Lung microvascular endothelial cell (primary cell): ENCODE measurements around the gene BORCS6. TPM values are rescaled to one million over a fixed set of nuclear protein-coding genes. Genes with fewer than 3 reads are reported as not detected.
"Not testable (repeated sequence)": the region's sequence is repeated elsewhere in the genome, so short reads cannot be mapped to it uniquely, and the experiment has no call there.

Source experiments
- DNase-seq, 2 donors: peaks; one replicate each; pipeline versions ENCODE4 v3.0.0 to v3.0.0-alpha.2; 2010; ENCODE audit warnings: low read depth in 2 of 2
- total RNA-seq: library from RNA; depleted of rRNA; stranded (reverse); fragments of >200 nt; gene quantifications from 2 replicates; pipeline ENCODE4 v1.2.1, GENCODE V29; 2014

Gene BORCS6
- total RNA-seq, 1 donor from 2014 or later: 8.9 TPM

- DNase-seq: no peak
Observed at GRCh38 chr17:8175795-8176196, 14.2 kb downstream of the BORCS6 start.

DNA sequence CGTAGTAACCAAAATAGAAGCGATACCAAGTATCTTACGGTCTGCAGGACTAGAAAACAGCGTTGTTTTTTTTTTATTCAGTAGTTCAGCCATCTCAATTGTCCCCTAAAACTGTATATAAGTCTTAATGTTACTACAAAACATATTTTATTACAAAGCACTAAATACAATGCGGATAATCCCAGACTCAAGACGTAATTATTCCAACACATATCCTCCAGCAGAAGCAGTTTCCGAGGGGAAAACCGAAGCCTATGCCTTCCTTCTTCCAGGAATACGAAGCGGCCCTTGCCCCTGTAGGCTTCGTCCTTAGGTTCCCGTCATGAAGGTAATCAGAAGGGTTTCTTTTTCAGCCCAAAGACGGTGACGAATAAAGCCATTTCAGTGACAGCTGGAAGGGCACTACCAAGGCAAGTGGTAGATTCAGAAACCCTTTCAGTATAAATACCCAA is 16.1 kb downstream of the BORCS6 start:
- DNase-seq: no peak

- peak; percentile 94 to 97 for DNase-seq
Observed at GRCh38 chr17:8173056-8173870, 16.7 kb downstream of the BORCS6 start.

- DNase-seq: not testable (repeated sequence)
Observed at GRCh38 chr17:8170186-8170585, 19.8 kb downstream of the BORCS6 start.

GRCh38 chr17:8167526-8167925 is 22.5 kb downstream of the BORCS6 start:
- DNase-seq: no peak

GRCh38 chr17:8166731-8167130 is 23.2 kb downstream of the BORCS6 start:
- no peak for DNase-seq

- DNase-seq: no peak
Observed at GRCh38 chr17:8164815-8165131, 25.2 kb downstream of the BORCS6 start.

DNA sequence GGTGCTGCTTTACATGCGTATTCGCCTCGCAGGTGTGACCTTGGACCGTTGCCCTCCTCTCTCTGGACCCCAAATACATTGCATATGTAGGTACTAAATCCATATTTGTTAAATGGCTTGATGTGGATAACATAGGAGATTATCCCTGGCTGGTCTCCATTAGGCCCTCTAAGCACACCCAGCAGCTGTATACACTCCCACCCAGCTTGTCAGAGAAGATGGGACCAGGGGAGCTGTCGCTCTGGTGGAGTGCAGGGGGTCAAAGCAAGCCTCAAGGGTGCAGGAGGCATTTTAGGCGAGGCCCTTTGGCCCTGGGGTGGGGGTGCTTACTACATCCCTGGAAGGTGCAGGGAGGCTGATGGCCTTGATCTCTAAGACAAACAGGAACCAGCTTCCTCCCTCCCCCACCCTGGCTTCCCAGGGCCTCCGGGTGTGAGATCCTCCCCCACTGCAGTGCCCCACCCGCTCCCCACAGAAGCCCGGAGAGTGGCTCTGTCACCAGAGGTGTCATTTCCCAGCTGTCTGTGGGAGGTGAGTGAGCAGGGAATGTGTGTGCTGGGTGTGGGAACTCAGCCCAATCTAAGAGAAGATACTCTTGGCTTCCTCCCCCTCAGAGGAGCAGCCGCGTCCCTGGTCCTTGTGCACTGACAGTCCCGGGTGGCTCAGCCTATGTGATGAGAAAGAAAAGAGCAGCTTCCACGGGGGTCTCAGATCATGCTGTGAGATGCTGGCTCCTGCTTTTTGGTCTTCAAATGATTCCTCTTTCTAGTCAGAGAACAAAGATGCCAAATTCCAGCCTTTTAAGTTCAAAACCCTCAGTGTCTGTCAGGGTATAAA is 25.8 kb downstream of the BORCS6 start:
- DNase-seq: no peak

- no peak for DNase-seq
Observed at GRCh38 chr17:8162997-8163977, 26.7 kb downstream of the BORCS6 start.

DNA sequence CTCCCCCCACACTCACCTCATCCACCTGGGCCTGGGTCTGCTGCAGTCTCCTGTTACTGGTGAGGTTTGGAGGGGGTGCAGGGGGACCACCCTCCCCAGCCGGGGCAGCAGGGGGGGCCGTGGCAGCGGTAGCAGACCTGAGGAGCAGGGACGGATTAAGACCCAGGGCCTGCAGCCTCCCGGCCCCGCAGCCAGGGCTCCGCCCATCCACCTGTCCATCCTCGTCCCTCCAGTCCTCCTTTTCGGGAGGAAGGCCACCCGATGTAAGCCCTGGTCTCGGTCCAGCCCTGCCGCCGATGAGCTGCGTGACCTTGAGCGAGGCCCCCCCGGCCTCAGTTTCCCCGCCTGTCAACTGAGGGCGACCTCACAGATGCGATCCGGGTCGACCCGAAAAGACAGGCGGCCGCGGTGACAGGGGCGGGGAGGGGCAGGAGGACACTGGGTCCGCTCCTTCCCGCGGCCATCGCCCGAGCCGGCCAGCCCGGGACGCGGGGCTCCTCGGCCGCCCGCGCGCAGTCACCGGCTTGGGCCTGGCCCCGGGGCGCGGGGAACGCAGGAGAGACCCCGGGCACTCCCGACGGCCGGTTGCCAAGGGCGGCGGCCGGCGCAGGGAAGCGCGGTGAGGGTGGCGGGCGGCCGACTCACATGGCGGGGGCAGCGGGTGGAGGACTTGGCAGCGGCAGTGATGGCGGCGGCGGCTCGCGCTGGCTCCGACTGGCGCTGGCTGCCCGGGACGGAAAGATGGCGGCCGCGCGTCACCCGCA is 27.6 kb downstream of the BORCS6 start, which contains the start of gene VAMP2:
Gene VAMP2, minus strand, starts transcription at position 716 of the 764 bp plus-strand sequence. Its CDS starts 69 bp downstream, at position 647.
- peak; percentile 72 to 82 for DNase-seq

DNA sequence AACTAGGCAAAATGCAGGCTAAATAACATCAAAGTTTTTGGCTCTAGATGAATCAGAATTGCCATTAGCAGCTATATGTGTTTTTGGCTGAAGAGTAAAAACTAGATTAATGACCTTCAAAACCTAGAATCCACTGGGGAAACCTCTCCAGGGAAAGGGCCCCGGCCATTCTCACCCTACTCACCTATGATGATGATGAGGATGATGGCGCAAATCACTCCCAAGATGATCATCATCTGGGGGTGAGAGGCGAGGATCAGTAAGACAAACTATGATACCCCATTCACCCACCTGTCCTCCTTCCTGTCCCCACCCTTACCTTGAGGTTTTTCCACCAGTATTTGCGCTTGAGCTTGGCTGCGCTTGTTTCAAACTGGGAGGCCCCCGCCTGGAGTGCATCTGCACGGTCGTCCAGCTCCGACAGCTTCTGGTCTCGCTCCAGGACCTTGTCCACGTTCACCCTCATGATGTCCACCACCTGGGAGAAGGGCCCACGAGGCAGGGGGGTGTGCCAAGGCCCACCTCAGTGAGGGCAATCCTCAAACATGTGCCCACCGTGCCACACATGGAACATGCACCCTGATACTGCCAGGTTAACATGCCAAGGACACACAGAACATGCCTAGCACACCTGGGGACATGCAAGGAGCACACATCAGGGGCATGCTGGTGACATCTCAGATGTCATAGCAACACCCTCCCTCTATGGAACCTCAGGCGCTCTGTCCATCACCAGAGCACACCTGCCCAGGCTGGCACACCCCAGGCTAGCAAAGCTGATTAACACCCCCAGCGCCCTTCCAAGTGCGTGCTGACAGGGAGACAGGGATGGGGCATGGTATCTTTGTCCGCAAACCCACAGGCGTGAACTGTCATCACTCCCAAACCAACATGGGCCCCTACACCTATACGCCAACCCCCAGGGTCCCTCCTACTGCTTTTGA is 28.4 kb downstream of the BORCS6 start:
- DNase-seq: no peak

- no peak for DNase-seq
Observed at GRCh38 chr17:8160741-8161221, 29.2 kb downstream of the BORCS6 start.

GRCh38 chr17:8160224-8160577 is 29.8 kb downstream of the BORCS6 start:
- no peak for DNase-seq

GRCh38 chr17:8159459-8160223 is 30.3 kb downstream of the BORCS6 start:
- DNase-seq: no peak

- DNase-seq: no peak
Observed at GRCh38 chr17:8159032-8159400, 31.0 kb downstream of the BORCS6 start.

- DNase-seq: peak; percentile 91 to 92
Observed at GRCh38 chr17:8158267-8159031, 31.5 kb downstream of the BORCS6 start.

DNA sequence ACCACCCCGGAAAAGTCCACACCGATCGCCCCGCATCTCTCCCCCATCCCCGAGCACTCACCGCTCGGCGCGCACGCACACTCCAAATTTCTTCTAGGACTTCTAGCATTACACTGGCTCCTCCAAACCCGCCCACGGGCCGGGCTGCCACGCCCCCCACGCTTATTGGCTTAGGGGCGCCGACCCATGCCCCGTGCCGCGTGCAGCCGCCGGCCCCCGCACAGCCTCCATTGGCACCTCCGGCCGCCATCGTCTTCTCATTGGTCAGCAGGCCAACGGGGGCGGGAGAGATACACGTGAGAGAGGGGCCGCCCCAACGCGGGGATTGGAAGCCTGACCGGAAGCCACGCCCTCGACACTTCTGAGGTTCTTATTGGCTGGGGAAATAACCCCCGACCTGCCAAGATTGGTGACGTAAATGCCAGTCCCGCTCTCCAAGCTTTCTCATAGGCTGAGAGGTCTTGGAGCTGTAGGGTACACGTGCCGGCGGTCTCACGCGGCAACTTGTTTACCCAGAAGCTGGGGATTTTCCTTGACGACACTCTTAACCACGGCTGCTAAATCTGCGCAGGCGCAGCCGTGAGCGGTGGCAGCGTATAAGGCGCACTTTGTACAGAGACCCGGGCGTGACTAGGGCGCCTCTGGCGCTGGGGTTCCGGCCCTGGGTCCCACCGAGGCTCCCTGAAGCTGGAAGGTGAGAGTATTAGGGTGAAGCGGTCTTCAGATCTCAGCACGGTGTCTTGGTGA is 33.6 kb downstream of the BORCS6 start:
- peak; percentile 100 for DNase-seq
